Measurements from ENCODE around the gene TRAF1. TPM values are rescaled to one million over a fixed set of nuclear protein-coding genes. Genes with fewer than 3 reads are reported as not detected.

Gene TRAF1
- total RNA-seq, 1 experiment from 2014 or later: 1.7 TPM

- Histone ChIP-seq H3K9me3 (replicated peaks) (no peaks in the 10 kb centered on the region), H3K27me3 (replicated peaks) (no peaks in the 10 kb centered on the region), H3K4me1 (replicated peaks) (peaks cover 35% of the 10 kb centered on the region), H3K36me3 (peaks cover 69% of the 10 kb centered on the region), H3K27ac (peak overlapping the region; percentile 97; the same call in 1 of the 2 replicates), H3K4me3 (no peak overlapping the region)
- DNase-seq (ENCODE audit: low read depth in 1 of 2, low spot score in 2 of 2): no peak
Measured at GRCh38 chr9:120874226-120875194, 52.1 kb downstream of the TRAF1 start.

GRCh38 chr9:120873512-120873911 lies 53.1 kb downstream of the TRAF1 start:
- Histone ChIP-seq H3K4me3 (no peak overlapping the region), H3K27me3 (replicated peaks) (no peaks in the 10 kb centered on the region), H3K27ac (no peak overlapping the region), H3K4me1 (replicated peaks) (peaks cover 42% of the 10 kb centered on the region), H3K36me3 (peaks cover 76% of the 10 kb centered on the region), H3K9me3 (replicated peaks) (no peaks in the 10 kb centered on the region)
- no peak for DNase-seq (ENCODE audit: low read depth in 1 of 2, low spot score in 2 of 2)

GRCh38 chr9:120872791-120873502 lies 53.6 kb downstream of the TRAF1 start:
- Histone ChIP-seq H3K4me3 (no peak overlapping the region), H3K36me3 (peaks cover 82% of the 10 kb centered on the region)

GRCh38 chr9:120870206-120870605 lies 56.4 kb downstream of the TRAF1 start:
- Histone ChIP-seq H3K4me1 (replicated peaks) (peaks cover 26% of the 10 kb centered on the region), H3K9me3 (replicated peaks) (no peaks in the 10 kb centered on the region), H3K27ac (no peak overlapping the region), H3K27me3 (replicated peaks) (no peaks in the 10 kb centered on the region), H3K4me3 (no peak overlapping the region), H3K36me3 (peaks cover 93% of the 10 kb centered on the region)
- DNase-seq (ENCODE audit: low read depth in 1 of 2, low spot score in 2 of 2): no peak

More at GRCh38 chr9:120872791-120873502, 53.6 kb downstream of the TRAF1 start:
- H3K27ac ChIP-seq: no peak overlapping the region
- no peaks in the 10 kb centered on the region for H3K27me3 ChIP-seq (replicated peaks)
- H3K4me1 ChIP-seq (replicated peaks): peaks cover 41% of the 10 kb centered on the region
- H3K9me3 ChIP-seq (replicated peaks): no peaks in the 10 kb centered on the region
- no peak for DNase-seq (ENCODE audit: low read depth in 1 of 2, low spot score in 2 of 2)

- H3K27ac ChIP-seq: no peak overlapping the region
- DNase-seq (ENCODE audit: low read depth in 1 of 2, low spot score in 2 of 2): no peak
- H3K4me1 ChIP-seq (replicated peaks): peaks cover 23% of the 10 kb centered on the region
- no peaks in the 10 kb centered on the region for H3K9me3 ChIP-seq (replicated peaks)
- H3K36me3 ChIP-seq: peaks cover 93% of the 10 kb centered on the region
- H3K27me3 ChIP-seq (replicated peaks): no peaks in the 10 kb centered on the region
- H3K4me3 ChIP-seq: no peak overlapping the region
Measured at GRCh38 chr9:120869726-120870125, 56.9 kb downstream of the TRAF1 start.

- H3K4me1 ChIP-seq (replicated peaks): peaks cover 20% of the 10 kb centered on the region
- DNase-seq (ENCODE audit: low read depth in 1 of 2, low spot score in 2 of 2): no peak
- H3K27ac ChIP-seq: peak overlapping the region; percentile 17; the same call in 1 of the 2 replicates
- H3K9me3 ChIP-seq (replicated peaks): no peaks in the 10 kb centered on the region
- H3K36me3 ChIP-seq: peaks cover 93% of the 10 kb centered on the region
- no peaks in the 10 kb centered on the region for H3K27me3 ChIP-seq (replicated peaks)
- H3K4me3 ChIP-seq: peak overlapping the region; percentile 29
Measured at GRCh38 chr9:120869360-120869687, 57.3 kb downstream of the TRAF1 start.

- Histone ChIP-seq H3K27ac (peak overlapping the region; percentile 17; the same call in 1 of the 2 replicates), H3K9me3 (replicated peaks) (no peaks in the 10 kb centered on the region), H3K27me3 (replicated peaks) (no peaks in the 10 kb centered on the region), H3K4me1 (replicated peaks) (peaks cover 16% of the 10 kb centered on the region), H3K36me3 (peaks cover 93% of the 10 kb centered on the region), H3K4me3 (peak overlapping the region; percentile 29)
- peak; percentile 65 to 94 for DNase-seq (ENCODE audit: low read depth in 1 of 2, low spot score in 2 of 2)
Measured at GRCh38 chr9:120868676-120869359, 57.8 kb downstream of the TRAF1 start.

GRCh38 chr9:120868339-120868675 lies 58.3 kb downstream of the TRAF1 start:
- Histone ChIP-seq H3K27ac (no peak overlapping the region), H3K36me3 (peaks cover 93% of the 10 kb centered on the region), H3K4me3 (peak overlapping the region; percentile 9; the same call in 1 of the 2 replicates), H3K27me3 (replicated peaks) (no peaks in the 10 kb centered on the region), H3K4me1 (replicated peaks) (peaks cover 13% of the 10 kb centered on the region), H3K9me3 (replicated peaks) (no peaks in the 10 kb centered on the region)
- no peak for DNase-seq (ENCODE audit: low read depth in 1 of 2, low spot score in 2 of 2)

GRCh38 chr9:120867676-120868338 lies 58.8 kb downstream of the TRAF1 start:
- Histone ChIP-seq H3K4me1 (replicated peaks) (peaks cover 13% of the 10 kb centered on the region), H3K27me3 (replicated peaks) (no peaks in the 10 kb centered on the region), H3K36me3 (peaks cover 93% of the 10 kb centered on the region), H3K9me3 (replicated peaks) (no peaks in the 10 kb centered on the region), H3K4me3 (no peak overlapping the region), H3K27ac (no peak overlapping the region)
- DNase-seq (ENCODE audit: low read depth in 1 of 2, low spot score in 2 of 2): no peak

- H3K27ac ChIP-seq: no peak overlapping the region
- peaks cover 13% of the 10 kb centered on the region for H3K4me1 ChIP-seq (replicated peaks)
- no peaks in the 10 kb centered on the region for H3K27me3 ChIP-seq (replicated peaks)
- no peak for DNase-seq (ENCODE audit: low read depth in 1 of 2, low spot score in 2 of 2)
- no peak overlapping the region for H3K4me3 ChIP-seq
- no peaks in the 10 kb centered on the region for H3K9me3 ChIP-seq (replicated peaks)
- peaks cover 95% of the 10 kb centered on the region for H3K36me3 ChIP-seq
Measured at GRCh38 chr9:120866651-120867050, 59.9 kb downstream of the TRAF1 start.

GRCh38 chr9:120865809-120866208 lies 60.8 kb downstream of the TRAF1 start:
- H3K27me3 ChIP-seq (replicated peaks): no peaks in the 10 kb centered on the region
- H3K27ac ChIP-seq: no peak overlapping the region
- H3K4me3 ChIP-seq: no peak overlapping the region
- peaks cover 13% of the 10 kb centered on the region for H3K4me1 ChIP-seq (replicated peaks)
- H3K9me3 ChIP-seq (replicated peaks): no peaks in the 10 kb centered on the region
- peaks cover 95% of the 10 kb centered on the region for H3K36me3 ChIP-seq
- DNase-seq (ENCODE audit: low read depth in 1 of 2, low spot score in 2 of 2): no peak

GRCh38 chr9:120865176-120865575 lies 61.4 kb downstream of the TRAF1 start:
- no peak overlapping the region for H3K27ac ChIP-seq
- no peak for DNase-seq (ENCODE audit: low read depth in 1 of 2, low spot score in 2 of 2)
- H3K4me3 ChIP-seq: no peak overlapping the region
- H3K27me3 ChIP-seq (replicated peaks): no peaks in the 10 kb centered on the region
- peaks cover 13% of the 10 kb centered on the region for H3K4me1 ChIP-seq (replicated peaks)
- no peaks in the 10 kb centered on the region for H3K9me3 ChIP-seq (replicated peaks)
- peaks cover 95% of the 10 kb centered on the region for H3K36me3 ChIP-seq

GRCh38 chr9:120864719-120865118 lies 61.9 kb downstream of the TRAF1 start:
- Histone ChIP-seq H3K4me1 (replicated peaks) (peaks cover 13% of the 10 kb centered on the region), H3K9me3 (replicated peaks) (no peaks in the 10 kb centered on the region), H3K27me3 (replicated peaks) (no peaks in the 10 kb centered on the region), H3K36me3 (peaks cover 95% of the 10 kb centered on the region), H3K4me3 (no peak overlapping the region), H3K27ac (no peak overlapping the region)
- no peak for DNase-seq (ENCODE audit: low read depth in 1 of 2, low spot score in 2 of 2)
